HG03039 (cell line): ENCODE results near the gene EPB41.

Experiments used
- ATAC-seq: cut with Tn5 transposase; IDR thresholded peaks from one replicate; pipeline ENCODE4 v1.9.1; 2021; ENCODE audit warnings: mild to moderate bottlenecking, moderate library complexity; ENCODE audit not compliant: unreplicated experiment

The EPB41 gene

DNA sequence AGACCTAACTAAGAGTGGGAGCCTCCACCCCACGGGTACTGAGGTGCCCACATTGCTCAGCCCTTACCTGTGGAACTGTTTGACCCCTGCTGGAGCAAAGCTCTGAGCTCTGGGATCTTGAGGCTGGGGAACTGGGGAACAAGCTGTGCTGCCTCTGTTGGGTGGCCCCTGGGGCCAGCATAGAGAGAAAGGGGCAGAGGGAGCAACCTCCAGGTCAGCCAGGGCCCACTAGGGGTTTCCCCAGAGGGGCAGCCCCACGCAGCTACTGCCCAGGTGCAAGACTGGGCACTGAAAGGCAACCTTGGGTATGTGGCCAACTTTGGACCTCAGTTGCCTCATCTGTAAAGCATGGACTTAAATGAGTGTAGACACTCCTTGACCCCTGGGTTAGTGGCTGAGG is 23.5 kb upstream of the EPB41 start:
- no peak for ATAC-seq

- no peak for ATAC-seq
These were observed 23.1 kb upstream of the EPB41 start for GRCh38 chr1:28891256-28891655.

GRCh38 chr1:28893403-28894102 is 20.8 kb upstream of the EPB41 start:
- ATAC-seq: no peak

DNA sequence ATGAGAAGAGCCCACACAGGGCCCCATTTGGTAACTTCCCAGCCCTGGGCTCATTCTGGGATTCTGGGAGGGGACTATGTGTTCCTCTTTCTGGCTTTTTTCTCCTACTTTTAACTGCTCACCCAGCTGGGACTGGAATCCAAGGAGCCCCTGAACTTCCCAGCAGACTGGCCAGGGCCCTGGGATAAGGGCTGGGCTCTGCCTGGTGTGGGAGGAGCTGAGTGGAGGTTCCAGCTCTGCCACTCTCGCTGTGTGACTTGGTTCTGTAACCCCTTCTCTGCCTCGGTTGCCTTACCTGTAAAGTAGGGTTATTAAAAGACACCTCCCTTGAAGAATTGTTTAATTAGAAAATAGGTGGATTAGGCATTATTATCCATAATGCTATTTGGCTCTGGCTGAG is 19.6 kb upstream of the EPB41 start:
- no peak for ATAC-seq

DNA sequence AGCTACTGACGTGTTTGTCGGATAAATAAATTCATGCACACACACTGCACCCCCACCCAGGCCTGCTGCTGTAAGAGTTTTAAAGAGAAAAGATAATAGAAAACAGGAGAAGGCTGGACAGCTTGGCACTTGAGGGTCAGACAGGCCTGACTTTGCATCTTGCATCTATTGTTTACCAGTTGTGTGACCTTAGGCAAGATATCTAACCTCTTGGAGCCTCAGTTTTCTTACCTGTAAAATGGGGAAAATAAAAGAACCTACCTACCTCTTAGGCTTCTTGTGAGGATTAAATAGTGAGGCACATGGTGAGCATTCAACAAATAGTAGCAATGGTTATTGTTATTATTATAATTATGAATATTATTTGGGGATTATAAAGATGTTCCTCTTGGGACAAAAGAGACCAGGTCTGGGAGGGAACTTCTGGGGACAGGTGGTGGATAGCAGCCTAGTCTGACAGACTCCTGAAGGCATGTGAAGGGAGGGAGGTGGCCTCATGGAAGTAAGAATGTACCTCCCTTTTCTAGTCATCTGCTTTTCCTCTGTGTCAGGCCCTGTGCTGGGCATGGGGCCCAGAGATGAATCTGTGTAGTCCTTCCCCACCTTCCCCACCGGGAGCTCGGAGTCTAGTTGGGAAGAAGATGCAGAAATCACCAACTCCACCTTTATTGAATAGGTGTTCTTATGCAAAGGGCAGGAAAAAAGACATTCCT is 18.3 kb upstream of the EPB41 start:
- no peak for ATAC-seq

GRCh38 chr1:28896609-28896986 is 17.8 kb upstream of the EPB41 start:
- no peak for ATAC-seq

GRCh38 chr1:28897789-28898188 is 16.6 kb upstream of the EPB41 start:
- no peak for ATAC-seq

DNA sequence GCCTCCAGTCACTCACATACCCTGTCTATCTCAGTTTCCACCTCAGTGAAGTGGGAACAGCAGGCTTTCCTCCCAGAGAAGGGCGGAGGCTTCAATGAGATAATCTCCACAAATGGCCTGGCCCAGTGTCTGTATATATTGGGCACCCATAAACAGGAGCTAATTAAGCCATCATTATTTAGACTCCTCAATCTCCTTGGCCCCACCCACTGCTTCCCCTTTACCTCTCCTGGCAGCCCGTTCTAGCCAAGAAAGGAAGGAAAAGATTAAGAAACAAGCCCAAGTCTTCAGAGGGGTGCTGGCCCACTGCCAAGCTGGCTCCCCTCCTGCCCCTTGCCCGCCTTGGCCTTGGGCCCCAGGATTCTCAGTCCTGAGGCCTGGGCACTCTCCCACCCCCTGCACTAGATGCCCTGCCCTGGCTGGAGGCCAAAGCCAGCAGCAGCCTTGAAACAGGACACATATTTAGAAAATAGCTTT is 15.9 kb upstream of the EPB41 start:
- no peak for ATAC-seq

GRCh38 chr1:28899267-28899666 is 15.1 kb upstream of the EPB41 start:
- no peak for ATAC-seq

DNA sequence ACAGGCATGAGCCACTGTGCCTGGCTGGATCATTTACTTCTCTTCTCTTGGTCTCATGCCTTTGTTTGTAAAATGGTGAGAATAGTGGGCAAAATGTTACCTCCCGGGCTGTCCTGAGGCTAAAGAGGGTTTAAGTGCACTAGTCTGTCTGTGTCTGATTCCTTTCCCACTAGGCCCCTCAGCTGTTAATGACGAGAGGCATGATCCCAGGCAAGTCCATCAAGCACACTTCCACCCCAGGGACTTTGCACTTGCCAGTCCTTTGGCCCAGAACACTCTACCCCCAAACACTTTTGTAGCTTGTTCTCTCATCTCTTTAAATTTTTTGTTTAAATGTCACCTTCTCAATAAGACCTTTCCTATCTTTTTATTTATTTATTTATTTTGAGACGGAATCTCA is 13.8 kb upstream of the EPB41 start:
- no peak for ATAC-seq

DNA sequence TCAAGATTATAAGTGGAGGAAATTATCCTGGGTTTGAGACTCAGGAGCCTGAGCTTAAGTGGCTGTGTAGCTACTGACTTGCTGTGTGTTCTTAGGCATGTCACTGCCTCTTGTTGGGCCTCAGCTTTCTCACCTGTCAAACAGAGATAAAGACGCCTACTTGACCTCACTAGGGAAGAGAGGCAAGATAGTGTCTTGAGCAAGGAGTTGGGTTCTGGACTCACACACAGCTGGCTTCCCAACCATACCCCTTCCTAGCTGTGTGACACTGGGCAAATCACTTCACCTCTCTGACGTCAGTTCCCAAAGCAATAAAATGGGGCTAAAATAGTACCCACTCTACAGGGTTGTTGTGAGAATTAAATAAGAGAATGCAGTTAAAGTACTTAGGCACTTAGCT is 11.6 kb upstream of the EPB41 start:
- ATAC-seq: no peak

GRCh38 chr1:28905921-28906666 is 8.3 kb upstream of the EPB41 start:
- ATAC-seq: no peak

- ATAC-seq: no peak
These were observed 5.2 kb upstream of the EPB41 start for GRCh38 chr1:28909198-28909597.

- ATAC-seq: no peak
These were observed 3.8 kb upstream of the EPB41 start for GRCh38 chr1:28910379-28911115.

GRCh38 chr1:28913786-28914227 is 562 bp upstream of the EPB41 start:
- no peak for ATAC-seq

GRCh38 chr1:28915031-28915895 is 894 bp downstream of the EPB41 start:
- ATAC-seq: no peak

GRCh38 chr1:28917757-28918118 is 3.4 kb downstream of the EPB41 start:
- ATAC-seq: no peak

GRCh38 chr1:28921286-28921869 is 7.0 kb downstream of the EPB41 start:
- ATAC-seq: no peak

DNA sequence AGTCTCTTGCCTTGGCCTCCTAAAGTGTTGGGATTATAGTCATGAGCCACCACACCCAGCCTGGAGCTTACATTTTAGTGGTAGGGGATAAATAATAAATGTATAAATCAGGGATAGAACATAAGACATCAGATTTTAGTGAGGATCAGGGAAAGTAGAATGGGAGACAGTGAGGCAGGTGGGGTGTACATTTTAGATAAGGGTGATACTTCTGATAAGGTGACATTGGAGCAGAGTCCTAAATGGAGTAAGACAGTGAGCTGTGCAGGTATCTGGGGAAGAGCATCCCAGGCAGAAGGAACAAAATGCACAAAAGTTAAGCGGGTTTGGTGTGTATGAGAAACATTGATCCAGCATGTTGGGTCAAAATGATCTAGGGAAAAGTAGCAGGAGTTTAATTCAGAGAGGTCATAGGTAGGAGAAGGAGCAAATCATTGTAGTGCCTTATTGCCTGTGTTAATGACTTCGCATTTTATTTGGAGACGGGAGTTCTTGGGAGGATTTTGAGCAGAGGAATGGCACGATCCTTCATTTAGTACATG is 11.1 kb downstream of the EPB41 start:
- ATAC-seq: no peak
